OCI-LY3 (cell line): ENCODE results near the gene FERMT1.
"Not testable (repeated sequence)": the region's sequence is repeated elsewhere in the genome, so short reads cannot be mapped to it uniquely, and the experiment has no call there.

Source experiments
- H2AFZ ChIP-seq: fragments of 200-600, 300-600 bp; shearing (Covaris generic); 2 replicates; pipeline ENCODE4 v1.6.0; 2014; ENCODE audit warnings: antibody characterized with exemption, low read depth, low read length
- H3K27ac ChIP-seq: fragments of 200-600, 300-600 bp; sonication (generic); 2 replicates; pipeline ENCODE4 v1.5.1; 2014; ENCODE audit warnings: mild to moderate bottlenecking, low read length, moderate library complexity, mixed read lengths
- H3K27me3 ChIP-seq: fragments of 200-600, 300-600 bp; sonication (generic); 2 replicates; pipeline ENCODE4 v1.6.1; 2014; ENCODE audit warnings: low read depth, low read length, mixed read lengths
- H3K36me3 ChIP-seq: fragments of 200-600, 300-600 bp; sonication (generic); replicated peaks from 2 replicates; pipeline ENCODE3; 2014; ENCODE audit warnings: low read depth, low read length, mixed read lengths
- H3K4me1 ChIP-seq: fragments of 300-600, 200-600 bp; sonication (generic); 2 replicates; pipeline ENCODE4 v1.6.1; 2014; ENCODE audit warnings: low read length, mixed read lengths
- H3K4me2 ChIP-seq: fragments of 200-600, 300-600 bp; sonication (generic); 2 replicates; pipeline ENCODE4 v1.6.1; 2014; ENCODE audit warnings: low read length, mixed read lengths
- H3K4me3 ChIP-seq: fragments of 300-600, 200-600 bp; sonication (generic); 2 replicates; pipeline ENCODE4 v1.5.1; 2014; ENCODE audit warnings: antibody characterized with exemption, mild to moderate bottlenecking, low read length, moderate library complexity
- H3K79me2 ChIP-seq: fragments of 300-600, 200-600 bp; shearing (Covaris generic); 2 replicates; pipeline ENCODE4 v1.6.1; 2014; ENCODE audit warnings: mild to moderate bottlenecking, low read length, mixed read lengths
- H3K9ac ChIP-seq: fragments of 300-600, 200-600 bp; shearing (Covaris generic); 2 replicates; pipeline ENCODE4 v1.6.0; 2014; ENCODE audit warnings: mild to moderate bottlenecking, low read length, moderate library complexity
- H3K9me3 ChIP-seq: fragments of 200-600, 300-600 bp; shearing (Covaris generic); 2 replicates; pipeline ENCODE4 v1.6.1; 2014; ENCODE audit warnings: low read length, mixed read lengths; ENCODE audit not compliant: insufficient read depth
- H4K20me1 ChIP-seq: fragments of 200-600, 300-600 bp; sonication (generic); 2 replicates; pipeline ENCODE4 v1.6.1; 2016; ENCODE audit warnings: low read length, mixed read lengths; ENCODE audit not compliant: insufficient read depth
- CTCF ChIP-seq: fragments of 200-600, 300-600 bp; sonication (generic); IDR thresholded peaks from 2 replicates; pipeline ENCODE4 v1.5.1; 2014; ENCODE audit warnings: antibody characterized with exemption, low read length, low read depth
- EZH2phosphoT487 ChIP-seq: fragments of 200-600 bp; shearing (Covaris generic); IDR thresholded peaks from 2 replicates; pipeline ENCODE4 v1.6.1; 2018; ENCODE audit warnings: antibody characterized with exemption, mixed run types, low read depth

The FERMT1 gene

GRCh38 chr20:6036213-6036612, 86.6 kb downstream of the FERMT1 start:
- no peak overlapping the region for H2AFZ ChIP-seq
- H3K36me3 ChIP-seq, result peaks cover 60% of the 10 kb centered on the region
- no peak overlapping the region for H3K4me3 ChIP-seq
- peaks cover 4% of the 10 kb centered on the region; the same call in 1 of the 2 replicates for H3K79me2 ChIP-seq
- H3K4me2 ChIP-seq, result no peak overlapping the region
- H3K27ac ChIP-seq, result no peak overlapping the region
- H3K9me3 ChIP-seq, result no peaks in the 10 kb centered on the region
- H3K4me1 ChIP-seq, result no peaks in the 10 kb centered on the region
- no peaks in the 10 kb centered on the region for H3K27me3 ChIP-seq
- TF ChIP-seq CTCF, result no peak
- no peak for TF ChIP-seq EZH2phosphoT487
- H4K20me1 ChIP-seq, result 0 out of 2 replicates have a peak, but pooled peaks cover 3% of the 10 kb centered on the region
- H3K9ac ChIP-seq, result no peak overlapping the region

DNA sequence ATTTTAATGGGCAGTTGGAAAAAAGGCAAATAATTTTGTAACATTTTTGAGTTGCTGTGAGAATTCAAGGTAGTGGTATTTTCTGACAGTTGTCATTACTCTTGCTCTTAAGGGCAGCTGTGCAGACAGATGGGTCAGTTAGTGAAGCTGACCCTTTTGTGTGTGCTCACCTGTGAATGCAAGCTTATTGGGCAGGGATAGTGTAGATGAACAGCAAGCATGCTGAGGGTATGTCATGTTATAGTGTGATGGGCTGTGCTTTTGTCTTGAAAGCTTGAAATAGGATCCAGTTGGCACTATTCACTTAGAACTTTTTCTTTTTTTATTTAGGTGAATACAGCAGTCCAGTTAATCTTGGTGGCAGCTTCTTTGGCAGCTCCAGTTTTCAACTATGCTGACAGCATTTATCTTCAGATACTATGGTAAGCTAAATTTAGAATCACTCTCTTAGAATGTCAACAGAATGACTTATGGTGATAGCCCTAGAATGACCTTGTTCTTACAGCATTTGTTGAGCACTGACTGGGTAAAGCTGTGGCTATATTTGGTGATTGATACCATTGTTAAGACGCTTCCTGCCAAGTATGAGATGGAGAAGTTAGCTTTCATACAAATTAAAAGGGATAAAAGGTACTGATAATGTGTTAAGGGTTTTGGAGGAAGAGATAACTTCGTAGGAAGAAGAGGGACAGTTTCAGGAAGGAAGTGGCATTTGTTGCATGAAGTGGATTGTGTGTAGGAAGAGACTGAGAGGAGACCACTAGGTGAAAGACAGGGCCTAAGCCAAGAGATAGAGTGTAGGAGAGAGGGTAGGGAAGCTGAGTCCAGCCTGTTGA, 88.5 kb downstream of the FERMT1 start:
- no peak overlapping the region for H2AFZ ChIP-seq
- H3K4me1 ChIP-seq, result no peaks in the 10 kb centered on the region
- no peak overlapping the region for H3K4me2 ChIP-seq
- H3K9ac ChIP-seq, result no peak overlapping the region
- H3K36me3 ChIP-seq, result peaks cover 45% of the 10 kb centered on the region
- TF ChIP-seq EZH2phosphoT487 (no peak), CTCF (no peak)
- peaks cover 4% of the 10 kb centered on the region; the same call in 1 of the 2 replicates for H3K79me2 ChIP-seq
- H3K9me3 ChIP-seq, result no peaks in the 10 kb centered on the region
- H4K20me1 ChIP-seq, result 0 out of 2 replicates have a peak, but pooled peaks cover 3% of the 10 kb centered on the region
- H3K27me3 ChIP-seq, result no peaks in the 10 kb centered on the region
- H3K27ac ChIP-seq, result no peak overlapping the region
- H3K4me3 ChIP-seq, result no peak overlapping the region

GRCh38 chr20:6032907-6033306, 89.9 kb downstream of the FERMT1 start:
- Histone ChIP-seq H3K79me2 (peaks cover 11% of the 10 kb centered on the region; the same call in 1 of the 2 replicates), H3K36me3 (peaks cover 41% of the 10 kb centered on the region)
- not testable (repeated sequence) for H3K4me2 ChIP-seq, H3K27ac ChIP-seq, H4K20me1 ChIP-seq, H3K27me3 ChIP-seq, H2AFZ ChIP-seq, H3K4me1 ChIP-seq, H3K9me3 ChIP-seq, H3K9ac ChIP-seq, H3K4me3 ChIP-seq

GRCh38 chr20:6030453-6031080, 92.3 kb downstream of the FERMT1 start:
- no peak overlapping the region for H2AFZ ChIP-seq
- peaks cover 22% of the 10 kb centered on the region for H3K79me2 ChIP-seq
- 0 out of 2 replicates have a peak, but pooled peaks cover 3% of the 10 kb centered on the region for H4K20me1 ChIP-seq

More at GRCh38 chr20:6030453-6031080, 92.3 kb downstream of the FERMT1 start:
- H3K4me1 ChIP-seq, result no peaks in the 10 kb centered on the region
- peaks cover 33% of the 10 kb centered on the region for H3K36me3 ChIP-seq
- H3K27ac ChIP-seq, result no peak overlapping the region
- no peaks in the 10 kb centered on the region for H3K9me3 ChIP-seq
- H3K4me2 ChIP-seq, result no peak overlapping the region
- H3K27me3 ChIP-seq, result no peaks in the 10 kb centered on the region
- no peak overlapping the region for H3K4me3 ChIP-seq
- TF ChIP-seq EZH2phosphoT487 (no peak), CTCF (no peak)
- no peak overlapping the region for H3K9ac ChIP-seq
